AG09319 (cell line): Measurements from ENCODE around the gene DYNC1I2.

ENCODE experiments used
- DNase-seq: peaks from one replicate; pipeline ENCODE4 v3.0.0-alpha.2; 2010; ENCODE audit warnings: low read depth; ENCODE audit errors: extremely low read depth
- TF ChIP-seq, protein P1 (sequence below): IDR thresholded peaks from 2 replicates; pipeline ENCODE4 v1.5.1; 2011; ENCODE audit warnings: low read depth, mild to moderate bottlenecking, inconsistent platforms, low read length, moderate library complexity

DYNC1I2 gene

DNA sequence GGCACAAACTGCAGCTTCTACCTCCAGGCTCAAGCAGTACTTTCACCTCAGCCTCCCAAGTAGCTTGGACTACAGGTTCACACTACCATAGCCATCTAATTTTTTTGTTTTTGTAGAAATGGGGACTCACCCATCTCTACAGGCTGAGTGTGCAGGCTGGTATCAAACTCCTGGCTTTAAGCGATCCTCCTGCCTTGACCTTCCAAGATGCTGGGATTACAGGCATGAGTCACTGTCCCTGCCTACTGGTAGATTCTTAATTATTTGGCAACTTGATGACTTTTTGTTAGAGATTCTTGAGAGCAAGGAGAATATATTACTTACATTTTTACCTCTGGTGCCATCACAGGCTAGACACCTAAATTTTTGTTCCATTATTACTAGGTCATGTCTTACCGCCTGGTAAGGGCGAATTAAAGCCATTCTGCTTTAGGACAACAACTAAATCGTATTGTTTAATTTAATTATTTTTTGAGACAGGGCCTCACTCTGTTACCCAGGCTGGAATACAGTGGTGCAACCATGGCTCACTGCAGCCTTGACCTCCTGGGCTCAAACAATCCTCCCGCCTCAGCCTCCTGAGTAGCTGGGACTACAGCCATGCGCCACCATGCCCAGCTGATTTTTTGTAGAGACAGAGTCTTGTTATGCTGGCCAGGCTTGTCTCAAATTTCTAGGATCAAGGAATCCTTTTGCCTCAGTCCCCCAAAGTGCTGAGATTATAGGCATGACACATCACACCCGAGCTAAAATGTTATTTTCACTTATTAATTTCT is 15.7 kb downstream of the DYNC1I2 start:
- TF ChIP-seq, protein P1, sequence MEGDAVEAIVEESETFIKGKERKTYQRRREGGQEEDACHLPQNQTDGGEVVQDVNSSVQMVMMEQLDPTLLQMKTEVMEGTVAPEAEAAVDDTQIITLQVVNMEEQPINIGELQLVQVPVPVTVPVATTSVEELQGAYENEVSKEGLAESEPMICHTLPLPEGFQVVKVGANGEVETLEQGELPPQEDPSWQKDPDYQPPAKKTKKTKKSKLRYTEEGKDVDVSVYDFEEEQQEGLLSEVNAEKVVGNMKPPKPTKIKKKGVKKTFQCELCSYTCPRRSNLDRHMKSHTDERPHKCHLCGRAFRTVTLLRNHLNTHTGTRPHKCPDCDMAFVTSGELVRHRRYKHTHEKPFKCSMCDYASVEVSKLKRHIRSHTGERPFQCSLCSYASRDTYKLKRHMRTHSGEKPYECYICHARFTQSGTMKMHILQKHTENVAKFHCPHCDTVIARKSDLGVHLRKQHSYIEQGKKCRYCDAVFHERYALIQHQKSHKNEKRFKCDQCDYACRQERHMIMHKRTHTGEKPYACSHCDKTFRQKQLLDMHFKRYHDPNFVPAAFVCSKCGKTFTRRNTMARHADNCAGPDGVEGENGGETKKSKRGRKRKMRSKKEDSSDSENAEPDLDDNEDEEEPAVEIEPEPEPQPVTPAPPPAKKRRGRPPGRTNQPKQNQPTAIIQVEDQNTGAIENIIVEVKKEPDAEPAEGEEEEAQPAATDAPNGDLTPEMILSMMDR: no peak
- no peak for DNase-seq

- TF ChIP-seq, protein P1: peak; percentile 50
- no peak for DNase-seq
Measured at GRCh38 chr2:171703574-171704347, 16.5 kb downstream of the DYNC1I2 start.

DNA sequence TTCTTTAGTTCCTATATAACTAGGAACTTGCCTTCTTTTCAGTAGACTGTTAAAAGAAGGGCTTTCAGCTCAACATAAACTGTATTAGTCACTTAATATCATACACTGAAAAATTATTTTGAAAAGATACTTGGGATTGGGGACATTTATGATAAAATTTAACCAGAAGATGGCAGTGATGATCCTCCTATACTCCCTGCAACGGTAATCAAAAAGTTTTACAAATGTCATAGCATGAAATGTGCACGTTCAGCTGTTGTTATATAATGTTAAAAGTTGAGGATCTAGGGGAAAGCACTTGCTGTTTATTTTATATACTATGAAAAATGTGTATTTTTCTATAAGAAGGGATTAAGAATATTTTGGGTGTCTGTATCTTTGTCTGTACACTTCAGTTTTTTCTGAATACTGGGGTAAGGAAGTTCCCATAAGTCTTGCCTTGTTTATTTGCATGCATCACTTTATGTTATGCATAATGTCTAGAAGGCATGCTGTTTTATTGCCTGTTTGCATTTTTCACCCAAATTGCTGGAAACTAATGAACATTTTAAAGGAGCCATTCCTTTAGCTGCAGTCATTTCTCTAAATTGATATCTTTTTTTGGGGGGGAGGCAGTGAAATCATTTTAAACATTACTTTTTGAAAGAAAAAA is 19.0 kb downstream of the DYNC1I2 start:
- DNase-seq: no peak

GRCh38 chr2:171707752-171708151 is 20.5 kb downstream of the DYNC1I2 start:
- TF ChIP-seq, protein P1: no peak
- no peak for DNase-seq

More for the DNA sequence above, 19.0 kb downstream of the DYNC1I2 start:
- TF ChIP-seq, protein P1: peak; percentile 42

DNA sequence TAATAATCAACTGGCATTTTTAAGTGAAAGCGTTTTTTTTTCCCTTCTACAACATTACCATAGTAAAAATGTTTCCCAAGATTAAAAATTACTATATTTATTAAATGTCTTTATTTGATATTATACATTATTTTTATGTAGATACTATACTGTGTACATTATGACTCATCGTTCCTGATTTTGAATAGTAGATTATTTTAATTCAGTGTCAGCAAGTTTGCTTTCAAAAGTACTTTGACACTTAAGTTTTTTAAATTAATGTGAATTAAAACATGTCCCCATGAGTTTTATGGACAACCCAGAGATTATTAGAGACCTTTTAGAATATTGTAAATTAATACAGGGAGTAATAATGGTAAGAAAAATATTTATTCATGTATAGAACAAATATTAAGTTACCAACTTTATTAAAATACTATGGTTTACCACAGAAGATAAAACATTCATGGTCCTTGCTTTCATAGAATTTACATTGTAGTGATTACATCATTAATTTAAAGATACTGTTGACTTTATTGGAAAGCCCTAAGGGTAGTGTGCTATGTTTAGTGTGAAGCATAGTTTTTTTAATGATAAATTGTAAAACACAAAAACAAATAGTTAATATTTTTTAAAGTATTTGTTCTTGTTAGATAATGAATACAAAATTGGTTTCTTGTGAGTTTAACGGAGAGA is 21.9 kb downstream of the DYNC1I2 start:
- TF ChIP-seq, protein P1: no peak
- no peak for DNase-seq

- no peak for DNase-seq
- TF ChIP-seq, protein P1: no peak
Measured at GRCh38 chr2:171711351-171711750, 24.1 kb downstream of the DYNC1I2 start.
